BJ (cell line): Measurements from ENCODE around the gene CDCP1. TPM values are rescaled to one million over a fixed set of nuclear protein-coding genes. Genes with fewer than 3 reads are reported as not detected.
A peak's percentile ranks its signal among the peaks of the same experiment; 100 is the strongest.

ENCODE experiments used
- CTCF ChIA-PET: fragments of 350-600 bp; formaldehyde crosslinking; extraction: SDS; loops from one replicate; lab custom pipeline; 2021; ENCODE audit warnings: antibody characterized with exemption, inconsistent platforms; lab: Yijun Ruan, JAX
- POLR2A ChIA-PET: fragments of 300-600 bp; sonication (Branson Sonifier 250); formaldehyde crosslinking; extraction: SDS; loops from one replicate; lab custom pipeline; 2021; ENCODE audit warnings: antibody characterized with exemption; lab: Charles Lee
- DNase-seq: peaks from one replicate; pipeline ENCODE4 v3.0.0-alpha.2; 2011; ENCODE audit warnings: low read depth
- H3K27me3 ChIP-seq: 2 replicates; pipeline ENCODE4 v1.6.0; 2011; ENCODE audit warnings: low read length; ENCODE audit not compliant: control insufficient read depth, insufficient read depth
- H3K36me3 ChIP-seq: 2 replicates; pipeline ENCODE4 v1.5.1; 2011; ENCODE audit warnings: low read length; ENCODE audit not compliant: control insufficient read depth, insufficient read depth
- H3K4me3 ChIP-seq: 2 replicates; pipeline ENCODE4 v1.5.1; 2011; ENCODE audit warnings: low read depth, mild to moderate bottlenecking, control low read depth, low read length
- polyA plus RNA-seq: library from polyadenylated mRNA; depleted of rRNA; stranded (reverse); fragments of >200 nt; gene quantifications from 2 replicates; pipeline ENCODE4 v1.2.3, GENCODE V29; 2011
- TF ChIP-seq, protein P1 (sequence below): IDR thresholded peaks from 2 replicates; pipeline ENCODE4 v1.5.1; 2011; ENCODE audit warnings: low read depth, mild to moderate bottlenecking, control low read depth, inconsistent platforms, low read length, moderate library complexity; ENCODE audit not compliant: insufficient read depth

CDCP1 gene
- polyA plus RNA-seq, 1 experiment: 1.3 TPM

DNA sequence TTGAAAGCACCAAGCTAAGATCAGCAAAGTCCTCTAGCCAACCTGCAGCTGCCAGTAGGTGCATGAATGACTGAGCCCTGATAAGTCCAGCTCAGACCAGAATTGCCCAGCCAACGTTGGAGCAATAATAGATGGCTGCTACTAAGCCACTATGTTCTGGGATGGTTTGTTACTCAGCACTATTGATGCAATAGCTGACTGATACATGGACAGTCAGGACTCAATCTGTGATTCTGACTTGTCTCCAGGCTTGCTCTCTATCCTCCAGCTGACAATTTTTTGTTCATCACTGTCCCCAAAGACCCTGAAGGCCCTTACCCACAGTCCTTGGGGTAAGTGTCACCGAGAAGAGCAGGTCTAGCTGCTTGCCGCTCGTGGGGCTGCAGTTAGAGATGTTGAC lies 55.3 kb downstream of the CDCP1 start:
- no peaks in the 10 kb centered on the region for H3K27me3 ChIP-seq
- no peaks in the 10 kb centered on the region for H3K36me3 ChIP-seq
- TF ChIP-seq, protein P1, sequence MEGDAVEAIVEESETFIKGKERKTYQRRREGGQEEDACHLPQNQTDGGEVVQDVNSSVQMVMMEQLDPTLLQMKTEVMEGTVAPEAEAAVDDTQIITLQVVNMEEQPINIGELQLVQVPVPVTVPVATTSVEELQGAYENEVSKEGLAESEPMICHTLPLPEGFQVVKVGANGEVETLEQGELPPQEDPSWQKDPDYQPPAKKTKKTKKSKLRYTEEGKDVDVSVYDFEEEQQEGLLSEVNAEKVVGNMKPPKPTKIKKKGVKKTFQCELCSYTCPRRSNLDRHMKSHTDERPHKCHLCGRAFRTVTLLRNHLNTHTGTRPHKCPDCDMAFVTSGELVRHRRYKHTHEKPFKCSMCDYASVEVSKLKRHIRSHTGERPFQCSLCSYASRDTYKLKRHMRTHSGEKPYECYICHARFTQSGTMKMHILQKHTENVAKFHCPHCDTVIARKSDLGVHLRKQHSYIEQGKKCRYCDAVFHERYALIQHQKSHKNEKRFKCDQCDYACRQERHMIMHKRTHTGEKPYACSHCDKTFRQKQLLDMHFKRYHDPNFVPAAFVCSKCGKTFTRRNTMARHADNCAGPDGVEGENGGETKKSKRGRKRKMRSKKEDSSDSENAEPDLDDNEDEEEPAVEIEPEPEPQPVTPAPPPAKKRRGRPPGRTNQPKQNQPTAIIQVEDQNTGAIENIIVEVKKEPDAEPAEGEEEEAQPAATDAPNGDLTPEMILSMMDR: no peak
- DNase-seq: no peak
- ChIA-PET POLR2A (no interaction called here), CTCF (no interaction called here)
- no peak overlapping the region for H3K4me3 ChIP-seq

DNA sequence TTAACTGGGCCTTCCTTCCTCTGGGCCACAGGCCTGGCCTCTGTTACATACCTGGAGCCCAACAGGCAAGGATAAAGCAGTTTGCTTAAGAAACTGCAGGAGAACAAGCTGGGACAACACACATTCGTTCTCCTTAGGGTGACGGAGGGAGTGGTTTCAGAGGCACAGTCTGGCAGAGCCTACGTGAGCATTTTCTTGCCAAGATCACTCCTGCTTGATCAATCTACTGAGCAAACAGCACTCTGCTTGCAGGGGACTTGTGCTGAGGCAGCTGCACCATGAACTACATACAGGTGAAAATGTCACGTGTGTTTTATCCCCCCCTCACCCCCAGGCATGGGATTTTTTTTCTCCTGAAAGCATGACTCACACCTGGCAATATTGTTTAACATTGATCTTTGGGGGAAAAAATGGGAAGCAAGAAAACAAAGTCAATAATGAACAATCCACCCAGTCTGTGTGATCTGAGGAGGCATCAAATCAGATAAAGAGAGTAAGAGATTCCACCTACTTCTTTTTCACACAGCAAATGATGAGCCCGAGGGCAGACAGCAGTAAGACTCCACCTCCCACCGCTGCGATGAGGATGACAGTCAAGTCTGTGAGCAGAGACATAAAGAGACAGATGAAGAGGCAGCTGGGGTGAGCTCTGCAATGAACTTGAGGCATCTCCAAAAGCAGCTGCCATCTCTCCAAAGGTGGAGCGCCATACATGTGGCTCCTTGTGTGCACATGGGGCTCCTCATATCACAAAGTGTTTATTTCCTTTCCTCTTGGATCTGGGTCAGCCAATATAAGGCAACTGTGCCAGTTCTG lies 57.4 kb downstream of the CDCP1 start:
- Histone ChIP-seq H3K27me3 (no peaks in the 10 kb centered on the region), H3K4me3 (no peak overlapping the region), H3K36me3 (no peaks in the 10 kb centered on the region)
- TF ChIP-seq, protein P1: no peak
- ChIA-PET POLR2A (no interaction called here), CTCF (interaction anchor here (1.9 kb wide), 1 partner anchor 122 kb away, joined by 4 read pairs; no protein-coding TSS in a partner anchor)
- DNase-seq: no peak

DNA sequence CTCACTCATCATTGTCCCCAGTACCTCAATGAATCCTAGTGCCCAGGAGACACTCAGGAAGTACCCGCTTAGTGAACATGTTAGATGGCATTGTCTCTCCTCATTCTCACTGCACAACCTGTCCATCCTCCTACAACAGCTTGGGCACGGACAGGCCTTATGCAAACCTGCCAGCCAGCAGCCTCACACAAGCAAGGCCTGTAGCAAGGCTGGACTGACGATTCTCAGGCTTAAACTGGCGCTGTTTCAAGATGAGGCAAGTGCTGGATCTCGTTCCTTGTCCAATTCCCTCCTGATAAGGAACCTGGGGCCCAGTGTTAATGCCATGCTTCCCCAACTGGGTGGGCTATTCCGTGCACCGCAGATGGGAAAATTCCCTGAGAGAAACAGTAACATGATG lies 59.0 kb downstream of the CDCP1 start:
- ChIA-PET POLR2A (no interaction called here), CTCF (interaction anchor here (0.8 to 1.6 kb wide), 2 partner anchors 34 to 123 kb away, joined by 3 to 5 read pairs; no protein-coding TSS in a partner anchor)
- Histone ChIP-seq H3K27me3 (no peaks in the 10 kb centered on the region), H3K36me3 (no peaks in the 10 kb centered on the region), H3K4me3 (no peak overlapping the region)
- no peak for DNase-seq
- TF ChIP-seq, protein P1: no peak

DNA sequence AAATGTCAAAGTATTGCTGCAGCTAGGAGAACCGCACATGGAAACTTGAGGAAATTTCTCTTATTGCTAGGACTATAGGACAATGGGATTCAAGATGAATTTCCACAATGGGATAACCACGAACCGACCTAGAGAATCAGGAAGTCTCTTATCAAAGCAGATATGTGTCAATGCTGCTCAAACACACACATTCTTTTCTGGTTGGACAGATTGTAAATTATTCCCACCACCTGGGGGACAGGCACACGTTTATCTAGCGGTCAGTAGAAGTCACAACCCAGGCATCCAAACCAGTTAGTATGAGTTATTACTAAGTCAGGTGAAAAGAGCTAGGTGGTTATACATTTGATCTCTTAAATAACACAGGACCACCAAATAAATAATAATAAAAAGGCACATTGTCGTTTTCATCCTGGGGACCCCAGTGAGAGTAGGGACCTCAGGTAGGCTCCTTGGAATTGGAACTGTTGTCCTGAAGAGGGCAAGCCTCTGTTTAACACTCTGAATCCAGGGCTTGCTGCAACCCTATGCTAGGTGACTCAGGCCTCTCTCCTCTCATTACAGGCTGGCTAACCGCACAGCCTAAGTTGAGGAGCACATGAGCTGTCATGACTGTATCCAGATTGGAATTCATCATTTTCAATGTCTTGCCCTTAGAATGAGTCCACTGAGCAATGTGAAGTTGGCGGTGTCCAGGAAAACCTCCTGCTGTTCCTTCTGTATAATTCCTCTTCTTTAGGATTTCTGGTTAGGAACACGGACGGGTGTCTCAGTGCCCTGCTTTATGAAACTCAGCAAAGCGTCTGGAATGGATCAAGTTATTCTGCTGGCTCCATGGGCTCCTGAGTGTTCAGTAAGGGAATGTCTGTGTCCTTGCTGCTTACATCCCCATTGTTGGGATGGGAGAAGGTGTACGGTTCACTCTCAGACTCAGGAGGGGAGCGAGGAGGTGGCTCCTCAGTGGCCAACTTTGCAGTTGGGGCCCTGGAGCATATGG lies 61.1 kb downstream of the CDCP1 start:
- Histone ChIP-seq H3K36me3 (no peaks in the 10 kb centered on the region), H3K4me3 (no peak overlapping the region), H3K27me3 (no peaks in the 10 kb centered on the region)
- peak; percentile 73 for DNase-seq
- ChIA-PET CTCF (interaction anchor here (0.6 to 1.6 kb wide), 4 partner anchors 29 to 64 kb away, joined by 3 to 5 read pairs (median 4); no protein-coding TSS in a partner anchor), POLR2A (interaction anchor here (0.6 to 0.7 kb wide), 2 partner anchors 109 to 604 kb away, joined by 3 read pairs; partner anchors contain the start of genes SACM1L and ZDHHC3)
- TF ChIP-seq, protein P1: no peak; the same call in 1 of the 2 replicates
